Measurements from ENCODE around the gene ARL2BP. TPM values are rescaled to one million over a fixed set of nuclear protein-coding genes. Genes with fewer than 3 reads are reported as not detected.
A peak's percentile ranks its signal among the peaks of the same experiment; 100 is the strongest.

Gene ARL2BP
- total RNA-seq (2013; cell fraction: nucleolus; rRNA removed), result 9.4 and 9.6 TPM in 2 replicates
- total RNA-seq (2014; rRNA removed) (30.9 and 35.8 TPM in 2 replicates), total RNA-seq (2014; rRNA removed; fragmentation: Illumina TruSeq; extraction: Trizol) (26.3 and 27.4 TPM in 2 replicates), total RNA-seq (2021) (25.5 and 28.5 TPM in 2 replicates), polyA plus RNA-seq (2011; rRNA removed) (51.1 and 56.6 TPM in 2 replicates), polyA plus RNA-seq (2014; fragmentation: Illumina TruSeq; extraction: Trizol) (33.6 and 35.5 TPM in 2 replicates), polyA plus RNA-seq (2014; fragmentation: Nextera tagmentation; extraction: Ambion mirVana) (10 to 100 TPM; 12.5 to 20.5 TPM), polyA plus RNA-seq (2014; rRNA removed) (21.7 and 23.9 TPM in 2 replicates), polyA plus RNA-seq (2016; fragmentation: Nextera tagmentation; extraction: Ambion mirVana) (10 to 100 TPM; 44.2 to 50.9 TPM), polyA minus RNA-seq (2011; rRNA and poly(A)+ RNA removed) (24.3 and 31.6 TPM in 2 replicates), Bru-seq, nascent RNA (percentile 88 among the genes with signal in this experiment), BruChase-seq, experiment 1, labeled RNA remaining after a 6-hour chase (percentile 94 among the genes with signal in this experiment), BruChase-seq, experiment 2, labeled RNA remaining after a 2-hour chase (percentile 93 among the genes with signal in this experiment)
- polyA plus RNA-seq (2011; ENCODE audit: low read depth), result 17.5 TPM
- 35.3 and 41.2 TPM in 2 replicates for polyA plus RNA-seq (2011; cell fraction: cytosol; rRNA removed)
- 17.4 and 18.8 TPM in 2 replicates for polyA plus RNA-seq (2011; cell fraction: nucleus; rRNA removed)
- polyA plus RNA-seq (2012), result 19.1 and 21.0 TPM in 2 replicates
- 12.7 and 22.0 TPM in 2 replicates for polyA minus RNA-seq (2011; cell fraction: cytosol; rRNA and poly(A)+ RNA removed)
- polyA minus RNA-seq (2011; cell fraction: nucleus; rRNA and poly(A)+ RNA removed), result 5.2 and 6.2 TPM in 2 replicates
- long read RNA-seq, experiment 1, transcript ARL2BP-201 (6 exons, 2,130 nt), result major isoform, 31 of 35 reads
- long read RNA-seq, experiment 1, partial matches to known transcripts, result 1 of 35 reads
- long read RNA-seq, experiment 1, other reads (novel, unspliced or antisense), result 2 of 35 reads
- long read RNA-seq, experiment 2, transcript ARL2BP-201 (6 exons, 2,130 nt), result major isoform, 122 of 149 reads
- long read RNA-seq, experiment 2, partial matches to known transcripts, result 17 of 149 reads
- long read RNA-seq, experiment 2, other reads (novel, unspliced or antisense), result 9 of 149 reads

- Histone ChIP-seq H2AFZ (ENCODE audit: control insufficient read depth, low read depth, low read length) (peak within 1 kb of the TSS; percentile 80), H3K79me2 (ENCODE audit: control insufficient read depth, insufficient read depth, low read length) (peaks cover 5% of the 10 kb centered on the region), H3K27me3 (replicated peaks in 1 of 2; ENCODE audit: control insufficient read depth in 2 of 2, insufficient read depth in 2 of 2, low read length in 1 of 2) (no peaks in the 10 kb centered on the region), H3K4me3 (peak within 1 kb of the TSS; percentile 73), H3K4me1 (ENCODE audit: control insufficient read depth, insufficient read depth, low read length) (peaks cover 21% of the 10 kb centered on the region), H3K9ac (ENCODE audit: control insufficient read depth, insufficient read depth, low read length) (peak within 1 kb of the TSS; percentile 89), H3K36me3 (ENCODE audit: control insufficient read depth in 2 of 2, insufficient read depth in 2 of 2, low read length in 1 of 2) (peaks cover 0 to 7% of the 10 kb centered on the region in 2 experiments; a peak in 2 of 4 replicates), H3K4me2 (ENCODE audit: control insufficient read depth, insufficient read depth) (peak within 1 kb of the TSS; percentile 75), H4K20me1 (ENCODE audit: control insufficient read depth, insufficient read depth) (no peaks in the 10 kb centered on the region), H3K9me3 (replicated peaks; ENCODE audit: control insufficient read depth, insufficient read depth, low read length) (no peaks in the 10 kb centered on the region), H3K27ac (ENCODE audit: control insufficient read depth, insufficient read depth) (peak within 1 kb of the TSS; percentile 75)
- peak; percentile 96 for ATAC-seq
- ChIA-PET POLR2A (interaction anchor here (0.6 to 7.1 kb wide), 9 partner anchors 9 to 152 kb away, joined by 3 to 35 read pairs (median 4); no protein-coding TSS in a partner anchor), CTCF (interaction anchor here (0.5 to 1.6 kb wide), 8 partner anchors 9 to 172 kb away, joined by 3 to 6 read pairs (median 3); no protein-coding TSS in a partner anchor), SMC1A (ENCODE audit: uncharacterized antibody, unreplicated experiment) (interaction anchor here (0.9 to 8.4 kb wide), 7 partner anchors 9 to 151 kb away, joined by 3 to 39 read pairs (median 5); partner anchors contain the start of genes PSME3IP1 and RSPRY1), RAD21 (ENCODE audit: unreplicated experiment) (interaction anchor here (0.8 to 3.7 kb wide), 3 partner anchors 15 to 55 kb away, joined by 3 to 19 read pairs (median 4); no protein-coding TSS in a partner anchor)
- under 1% methylated on average over 74 of the region's 77 CpGs for WGBS (ENCODE audit: insufficient coverage, insufficient replicate concordance, low lambda C conversion rate, missing lambda C conversion rate)
- in situ Hi-C loops (cut with MboI), result no loop called here
- DNase-seq (ENCODE audit: low read depth, low spot score), result peak; percentile 84
- BruUV-seq (replicated peaks), result no TSS peak
- peak; percentile 78 for FAIRE-seq
- intact Hi-C loops (cut with micrococcal nuclease; ENCODE audit: unreplicated experiment), result loop anchor here (1.0 to 2.0 kb wide), 3 partner anchors 40 to 172 kb away; partner anchors contain the start of gene PLLP
- TF ChIP-seq ZZZ3 (IDR thresholded peaks at IDR 0.05; ENCODE audit: control insufficient read depth, insufficient read length, low read depth) (no peak), RFX5 (IDR thresholded peaks at IDR 0.05; ENCODE audit: low read depth, low read length) (no peak; the same call in 1 of the 2 replicates), CREB1 (IDR thresholded peaks at IDR 0.05; ENCODE audit: low read depth) (peak; percentile 62), MYB (IDR thresholded peaks at IDR 0.05; ENCODE audit: borderline replicate concordance, low read depth, low read length) (no peak), GATAD2B (conservative IDR thresholded peaks at IDR 0.05; ENCODE audit: low read depth) (peak; percentile 95), ZBTB11 (CRISPR knock-in tag; IDR thresholded peaks at IDR 0.05) (no peak), NR2C2 (IDR thresholded peaks at IDR 0.05; ENCODE audit: borderline replicate concordance, control insufficient read depth, insufficient read length, low read depth) (no peak), CHD2 (IDR thresholded peaks at IDR 0.05; ENCODE audit: borderline replicate concordance, low read depth, low read length) (peak; percentile 87), BRCA1 (IDR thresholded peaks at IDR 0.05; ENCODE audit: low read depth, low read length) (no peak; the same call in 1 of the 2 replicates), EGR1 (IDR thresholded peaks at IDR 0.05; ENCODE audit: borderline replicate concordance in 1 of 2, low read depth in 2 of 2, low read length in 2 of 2) (peak in 1 of 2 experiments; percentile 43; a peak in 1 of 3 replicates), MTA2 (IDR thresholded peaks at IDR 0.05; ENCODE audit: low read depth) (no peak), ZNF217 (IDR thresholded peaks at IDR 0.05) (0 out of 2 replicates have a peak, but pooled peaks have one; percentile 48)
- TF ChIP-seq, protein P1, sequence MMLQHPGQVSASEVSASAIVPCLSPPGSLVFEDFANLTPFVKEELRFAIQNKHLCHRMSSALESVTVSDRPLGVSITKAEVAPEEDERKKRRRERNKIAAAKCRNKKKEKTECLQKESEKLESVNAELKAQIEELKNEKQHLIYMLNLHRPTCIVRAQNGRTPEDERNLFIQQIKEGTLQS (IDR thresholded peaks at IDR 0.05; ENCODE audit: borderline replicate concordance, extremely low read depth, low read depth, low read length), result no peak
Observed at GRCh38 chr16:57244767-57245471, at the start of gene ARL2BP. ARL2BP (plus strand) TSS chr16:57245259; CDS start chr16:57245368, 109 bp downstream.
